ENCODE measurements around the gene TMED8.

DNA sequence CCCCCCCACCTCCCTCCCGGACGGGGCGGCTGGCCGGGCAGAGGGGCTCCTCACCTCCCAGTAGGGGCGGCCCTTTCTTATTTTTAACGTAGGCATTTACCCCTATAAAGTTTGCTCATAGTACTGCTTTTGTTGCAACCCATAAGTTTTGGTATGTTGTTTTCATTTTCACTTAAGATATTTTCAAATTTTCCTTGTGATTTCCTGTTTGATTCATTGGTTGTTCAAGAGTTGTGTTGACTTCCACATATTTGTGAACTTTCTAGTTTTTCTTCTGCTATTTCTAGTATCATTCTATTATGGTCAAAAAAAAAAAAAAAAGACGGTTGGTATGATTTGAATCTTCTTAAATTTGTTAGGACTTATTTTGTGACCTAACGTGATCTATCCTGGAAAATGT, 39.9 kb upstream of the TMED8 start:
- TF ChIP-seq, protein P1, sequence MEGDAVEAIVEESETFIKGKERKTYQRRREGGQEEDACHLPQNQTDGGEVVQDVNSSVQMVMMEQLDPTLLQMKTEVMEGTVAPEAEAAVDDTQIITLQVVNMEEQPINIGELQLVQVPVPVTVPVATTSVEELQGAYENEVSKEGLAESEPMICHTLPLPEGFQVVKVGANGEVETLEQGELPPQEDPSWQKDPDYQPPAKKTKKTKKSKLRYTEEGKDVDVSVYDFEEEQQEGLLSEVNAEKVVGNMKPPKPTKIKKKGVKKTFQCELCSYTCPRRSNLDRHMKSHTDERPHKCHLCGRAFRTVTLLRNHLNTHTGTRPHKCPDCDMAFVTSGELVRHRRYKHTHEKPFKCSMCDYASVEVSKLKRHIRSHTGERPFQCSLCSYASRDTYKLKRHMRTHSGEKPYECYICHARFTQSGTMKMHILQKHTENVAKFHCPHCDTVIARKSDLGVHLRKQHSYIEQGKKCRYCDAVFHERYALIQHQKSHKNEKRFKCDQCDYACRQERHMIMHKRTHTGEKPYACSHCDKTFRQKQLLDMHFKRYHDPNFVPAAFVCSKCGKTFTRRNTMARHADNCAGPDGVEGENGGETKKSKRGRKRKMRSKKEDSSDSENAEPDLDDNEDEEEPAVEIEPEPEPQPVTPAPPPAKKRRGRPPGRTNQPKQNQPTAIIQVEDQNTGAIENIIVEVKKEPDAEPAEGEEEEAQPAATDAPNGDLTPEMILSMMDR (IDR thresholded peaks at IDR 0.05) = no peak
- TF ChIP-seq TP53 (CRISPR knock-in tag; IDR thresholded peaks at IDR 0.05) = no peak
- no peak for TF ChIP-seq EMX1 (CRISPR knock-in tag; IDR thresholded peaks at IDR 0.05)
- no peak for TF ChIP-seq TCF7 (CRISPR knock-in tag; IDR thresholded peaks at IDR 0.05; ENCODE audit: low read depth)
- TF ChIP-seq, protein P2, sequence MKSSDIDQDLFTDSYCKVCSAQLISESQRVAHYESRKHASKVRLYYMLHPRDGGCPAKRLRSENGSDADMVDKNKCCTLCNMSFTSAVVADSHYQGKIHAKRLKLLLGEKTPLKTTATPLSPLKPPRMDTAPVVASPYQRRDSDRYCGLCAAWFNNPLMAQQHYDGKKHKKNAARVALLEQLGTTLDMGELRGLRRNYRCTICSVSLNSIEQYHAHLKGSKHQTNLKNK (CRISPR knock-in tag; IDR thresholded peaks at IDR 0.05) = no peak
- TF ChIP-seq, protein P3, sequence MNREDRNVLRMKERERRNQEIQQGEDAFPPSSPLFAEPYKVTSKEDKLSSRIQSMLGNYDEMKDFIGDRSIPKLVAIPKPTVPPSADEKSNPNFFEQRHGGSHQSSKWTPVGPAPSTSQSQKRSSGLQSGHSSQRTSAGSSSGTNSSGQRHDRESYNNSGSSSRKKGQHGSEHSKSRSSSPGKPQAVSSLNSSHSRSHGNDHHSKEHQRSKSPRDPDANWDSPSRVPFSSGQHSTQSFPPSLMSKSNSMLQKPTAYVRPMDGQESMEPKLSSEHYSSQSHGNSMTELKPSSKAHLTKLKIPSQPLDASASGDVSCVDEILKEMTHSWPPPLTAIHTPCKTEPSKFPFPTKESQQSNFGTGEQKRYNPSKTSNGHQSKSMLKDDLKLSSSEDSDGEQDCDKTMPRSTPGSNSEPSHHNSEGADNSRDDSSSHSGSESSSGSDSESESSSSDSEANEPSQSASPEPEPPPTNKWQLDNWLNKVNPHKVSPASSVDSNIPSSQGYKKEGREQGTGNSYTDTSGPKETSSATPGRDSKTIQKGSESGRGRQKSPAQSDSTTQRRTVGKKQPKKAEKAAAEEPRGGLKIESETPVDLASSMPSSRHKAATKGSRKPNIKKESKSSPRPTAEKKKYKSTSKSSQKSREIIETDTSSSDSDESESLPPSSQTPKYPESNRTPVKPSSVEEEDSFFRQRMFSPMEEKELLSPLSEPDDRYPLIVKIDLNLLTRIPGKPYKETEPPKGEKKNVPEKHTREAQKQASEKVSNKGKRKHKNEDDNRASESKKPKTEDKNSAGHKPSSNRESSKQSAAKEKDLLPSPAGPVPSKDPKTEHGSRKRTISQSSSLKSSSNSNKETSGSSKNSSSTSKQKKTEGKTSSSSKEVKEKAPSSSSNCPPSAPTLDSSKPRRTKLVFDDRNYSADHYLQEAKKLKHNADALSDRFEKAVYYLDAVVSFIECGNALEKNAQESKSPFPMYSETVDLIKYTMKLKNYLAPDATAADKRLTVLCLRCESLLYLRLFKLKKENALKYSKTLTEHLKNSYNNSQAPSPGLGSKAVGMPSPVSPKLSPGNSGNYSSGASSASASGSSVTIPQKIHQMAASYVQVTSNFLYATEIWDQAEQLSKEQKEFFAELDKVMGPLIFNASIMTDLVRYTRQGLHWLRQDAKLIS (CRISPR knock-in tag; IDR thresholded peaks at IDR 0.05; ENCODE audit: borderline replicate concordance) = no peak
- no peak for TF ChIP-seq ELF4 (CRISPR knock-in tag; IDR thresholded peaks at IDR 0.05; ENCODE audit: low read depth)
- TF ChIP-seq, protein P4, sequence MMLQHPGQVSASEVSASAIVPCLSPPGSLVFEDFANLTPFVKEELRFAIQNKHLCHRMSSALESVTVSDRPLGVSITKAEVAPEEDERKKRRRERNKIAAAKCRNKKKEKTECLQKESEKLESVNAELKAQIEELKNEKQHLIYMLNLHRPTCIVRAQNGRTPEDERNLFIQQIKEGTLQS (CRISPR knock-in tag; conservative IDR thresholded peaks at IDR 0.05) = no peak
- no peak for TF ChIP-seq SP1 (CRISPR knock-in tag; conservative IDR thresholded peaks at IDR 0.05)
- TF ChIP-seq, protein P5, sequence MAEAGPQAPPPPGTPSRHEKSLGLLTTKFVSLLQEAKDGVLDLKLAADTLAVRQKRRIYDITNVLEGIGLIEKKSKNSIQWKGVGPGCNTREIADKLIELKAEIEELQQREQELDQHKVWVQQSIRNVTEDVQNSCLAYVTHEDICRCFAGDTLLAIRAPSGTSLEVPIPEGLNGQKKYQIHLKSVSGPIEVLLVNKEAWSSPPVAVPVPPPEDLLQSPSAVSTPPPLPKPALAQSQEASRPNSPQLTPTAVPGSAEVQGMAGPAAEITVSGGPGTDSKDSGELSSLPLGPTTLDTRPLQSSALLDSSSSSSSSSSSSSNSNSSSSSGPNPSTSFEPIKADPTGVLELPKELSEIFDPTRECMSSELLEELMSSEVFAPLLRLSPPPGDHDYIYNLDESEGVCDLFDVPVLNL (CRISPR knock-in tag; IDR thresholded peaks at IDR 0.05; ENCODE audit: borderline replicate concordance, low read depth) = no peak
- TF ChIP-seq JUN (CRISPR knock-in tag; IDR thresholded peaks at IDR 0.05) = no peak
- no peak for TF ChIP-seq NR2C2 (CRISPR knock-in tag; IDR thresholded peaks at IDR 0.05)
- TF ChIP-seq, protein P6, sequence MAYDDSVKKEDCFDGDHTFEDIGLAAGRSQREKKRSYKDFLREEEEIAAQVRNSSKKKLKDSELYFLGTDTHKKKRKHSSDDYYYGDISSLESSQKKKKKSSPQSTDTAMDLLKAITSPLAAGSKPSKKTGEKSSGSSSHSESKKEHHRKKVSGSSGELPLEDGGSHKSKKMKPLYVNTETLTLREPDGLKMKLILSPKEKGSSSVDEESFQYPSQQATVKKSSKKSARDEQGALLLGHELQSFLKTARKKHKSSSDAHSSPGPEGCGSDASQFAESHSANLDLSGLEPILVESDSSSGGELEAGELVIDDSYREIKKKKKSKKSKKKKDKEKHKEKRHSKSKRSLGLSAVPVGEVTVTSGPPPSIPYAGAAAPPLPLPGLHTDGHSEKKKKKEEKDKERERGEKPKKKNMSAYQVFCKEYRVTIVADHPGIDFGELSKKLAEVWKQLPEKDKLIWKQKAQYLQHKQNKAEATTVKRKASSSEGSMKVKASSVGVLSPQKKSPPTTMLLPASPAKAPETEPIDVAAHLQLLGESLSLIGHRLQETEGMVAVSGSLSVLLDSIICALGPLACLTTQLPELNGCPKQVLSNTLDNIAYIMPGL (CRISPR knock-in tag; IDR thresholded peaks at IDR 0.05) = no peak

Data from WTC11 (cell line).